Vein endothelial cell (primary cell): ENCODE results near the gene FERMT2. TPM values are rescaled to one million over a fixed set of nuclear protein-coding genes. Genes with fewer than 3 reads are reported as not detected.

Source experiments
- total RNA-seq: library from RNA; depleted of rRNA; stranded (reverse); fragments of >200 nt; gene quantifications from 2 replicates; pipeline ENCODE4 v1.2.3, GENCODE V29; 2012

FERMT2 gene
- 99.6 and 116 TPM in 2 replicates for total RNA-seq

GRCh38 chr14:52950898-52951680 is at the start of gene FERMT2:
Gene FERMT2, minus strand, starts transcription at chr14:52951050. Its CDS starts 482 bp downstream, at chr14:52950568.

Other genes starting within 250 kb of the FERMT2 start
- gene PSMC6, start 243.8 kb downstream of the FERMT2 start, total RNA-seq: 75.1 and 98.6 TPM in 2 replicates
- gene STYX, start 220.9 kb downstream of the FERMT2 start, total RNA-seq: 32.0 and 41.6 TPM in 2 replicates
- gene GNPNAT1, start 159.4 kb downstream of the FERMT2 start, total RNA-seq: 27.8 and 59.7 TPM in 2 replicates
- 8.2 and 16.9 TPM in 2 replicates for gene DDHD1, start 202.3 kb upstream of the FERMT2 start, total RNA-seq